T-helper 22 cell (primary cell): Measurements from ENCODE around the gene KIF2C.
A peak's percentile ranks its signal among the peaks of the same experiment; 100 is the strongest.
"Not testable (repeated sequence)": the region's sequence is repeated elsewhere in the genome, so short reads cannot be mapped to it uniquely, and the experiment has no call there.

ENCODE experiments used
- DNase-seq: peaks from one replicate; pipeline ENCODE4 v3.0.0-alpha.2; 2020; ENCODE audit warnings: low read depth

Gene KIF2C

GRCh38 chr1:44775930-44776729 lies 36.5 kb downstream of the KIF2C start:
- no peak for DNase-seq

GRCh38 chr1:44776730-44777068 lies 37.1 kb downstream of the KIF2C start:
- DNase-seq, result no peak

- no peak for DNase-seq
Observed at GRCh38 chr1:44777547-44777946, 37.9 kb downstream of the KIF2C start.

GRCh38 chr1:44777969-44778635 lies 38.5 kb downstream of the KIF2C start:
- DNase-seq, result no peak

- no peak for DNase-seq
Observed at GRCh38 chr1:44778705-44779576, 39.3 kb downstream of the KIF2C start.

GRCh38 chr1:44780583-44781121 lies 41.0 kb downstream of the KIF2C start:
- no peak for DNase-seq

- DNase-seq, result no peak
Observed at GRCh38 chr1:44783697-44784093, 44.1 kb downstream of the KIF2C start.

- DNase-seq, result no peak
Observed at GRCh38 chr1:44784094-44785028, 44.7 kb downstream of the KIF2C start.

- DNase-seq, result no peak
Observed at GRCh38 chr1:44785029-44785380, 45.4 kb downstream of the KIF2C start.

GRCh38 chr1:44785501-44786137 lies 46.0 kb downstream of the KIF2C start:
- no peak for DNase-seq

GRCh38 chr1:44786138-44786840 lies 46.7 kb downstream of the KIF2C start:
- peak; percentile 54 for DNase-seq

- no peak for DNase-seq
Observed at GRCh38 chr1:44786841-44787426, 47.3 kb downstream of the KIF2C start.

GRCh38 chr1:44787506-44787905 lies 47.9 kb downstream of the KIF2C start:
- no peak for DNase-seq

- no peak for DNase-seq
Observed at GRCh38 chr1:44788120-44788860, 48.7 kb downstream of the KIF2C start, which contains the start of gene BEST4. BEST4 (minus strand) TSS chr1:44788170; CDS start chr1:44787705, 465 bp downstream.

GRCh38 chr1:44790968-44791801 lies 51.5 kb downstream of the KIF2C start:
- DNase-seq, result no peak

GRCh38 chr1:44792736-44793502 lies 53.3 kb downstream of the KIF2C start:
- DNase-seq, result no peak

- not testable (repeated sequence) for DNase-seq
Observed at GRCh38 chr1:44797886-44798285, 58.2 kb downstream of the KIF2C start.
